SK-N-SH (cell line): ENCODE data around the gene SYNJ2.

Source experiments
- CTCF ChIP-seq: fragments of 200-600 bp; sonication (generic); IDR thresholded peaks from 2 replicates; pipeline ENCODE4 v1.6.1; 2017; ENCODE audit warnings: antibody characterized with exemption, mild to moderate bottlenecking, moderate library complexity
- EP300 ChIP-seq, 2 experiments: IDR thresholded peaks; 2 replicates each; pipeline versions ENCODE4 v1.4.0 to v1.6.1; 2012; ENCODE audit warnings: borderline replicate concordance in 1 of 2, low read depth in 1 of 2, low read length in 1 of 2
- EZH2phosphoT487 ChIP-seq: fragments of 200-600 bp; sonication (generic); IDR thresholded peaks from 2 replicates; pipeline ENCODE4 v1.6.1; 2017; ENCODE audit warnings: low read depth, mixed run types, mild to moderate bottlenecking, antibody characterized with exemption, moderate library complexity, borderline replicate concordance
- FOSL2 ChIP-seq: IDR thresholded peaks from 2 replicates; pipeline ENCODE4 v1.4.0; 2012; ENCODE audit warnings: low read depth, mild to moderate bottlenecking, moderate library complexity, borderline replicate concordance
- GABPA ChIP-seq: IDR thresholded peaks from 2 replicates; pipeline ENCODE4 v1.4.0; 2012; ENCODE audit warnings: low read depth, mild to moderate bottlenecking
- MXI1 ChIP-seq: IDR thresholded peaks from 2 replicates; pipeline ENCODE4 v1.6.1; 2012; ENCODE audit warnings: mild to moderate bottlenecking, low read depth, low read length, improper control_type of control experiment
- NFIC ChIP-seq: IDR thresholded peaks from 2 replicates; pipeline ENCODE4 v1.4.0; 2012; ENCODE audit warnings: borderline replicate concordance
- POLR2AphosphoS5 ChIP-seq: IDR thresholded peaks from 2 replicates; pipeline ENCODE4 v1.6.1; 2012; ENCODE audit warnings: low read depth, low read length
- RAD21 ChIP-seq: IDR thresholded peaks from 2 replicates; pipeline ENCODE4 v1.6.1; 2012; ENCODE audit warnings: mild to moderate bottlenecking, low read length
- SIN3A ChIP-seq: IDR thresholded peaks from 2 replicates; pipeline ENCODE4 v1.6.1; 2012; ENCODE audit warnings: low read depth, mild to moderate bottlenecking, low read length, moderate library complexity, borderline replicate concordance
- SMC3 ChIP-seq: IDR thresholded peaks from 2 replicates; pipeline ENCODE4 v1.6.1; 2012; ENCODE audit warnings: low read depth, low read length, improper control_type of control experiment
- TAF1 ChIP-seq: IDR thresholded peaks from 2 replicates; pipeline ENCODE4 v1.6.1; 2012; ENCODE audit warnings: low read depth, mild to moderate bottlenecking, low read length, moderate library complexity, borderline replicate concordance

- no peak for TF ChIP-seq CTCF
- no peak for TF ChIP-seq MXI1
- TF ChIP-seq RAD21: no peak
- TF ChIP-seq POLR2AphosphoS5: no peak
- TF ChIP-seq EP300 (IDR thresholded peaks at IDR 0.05; ENCODE audit: borderline replicate concordance in 1 of 2, low read depth in 1 of 2, low read length in 1 of 2): no peak
- no peak for TF ChIP-seq FOSL2
- no peak for TF ChIP-seq TAF1
- TF ChIP-seq NFIC: no peak
- no peak for TF ChIP-seq EZH2phosphoT487
- no peak for TF ChIP-seq GABPA
- no peak for TF ChIP-seq SIN3A
- TF ChIP-seq SMC3: no peak
Measured at GRCh38 chr6:158033751-158034702, 52.4 kb downstream of the SYNJ2 start.
